Measurements from ENCODE around the gene CYP51A1.

Gene CYP51A1

DNA sequence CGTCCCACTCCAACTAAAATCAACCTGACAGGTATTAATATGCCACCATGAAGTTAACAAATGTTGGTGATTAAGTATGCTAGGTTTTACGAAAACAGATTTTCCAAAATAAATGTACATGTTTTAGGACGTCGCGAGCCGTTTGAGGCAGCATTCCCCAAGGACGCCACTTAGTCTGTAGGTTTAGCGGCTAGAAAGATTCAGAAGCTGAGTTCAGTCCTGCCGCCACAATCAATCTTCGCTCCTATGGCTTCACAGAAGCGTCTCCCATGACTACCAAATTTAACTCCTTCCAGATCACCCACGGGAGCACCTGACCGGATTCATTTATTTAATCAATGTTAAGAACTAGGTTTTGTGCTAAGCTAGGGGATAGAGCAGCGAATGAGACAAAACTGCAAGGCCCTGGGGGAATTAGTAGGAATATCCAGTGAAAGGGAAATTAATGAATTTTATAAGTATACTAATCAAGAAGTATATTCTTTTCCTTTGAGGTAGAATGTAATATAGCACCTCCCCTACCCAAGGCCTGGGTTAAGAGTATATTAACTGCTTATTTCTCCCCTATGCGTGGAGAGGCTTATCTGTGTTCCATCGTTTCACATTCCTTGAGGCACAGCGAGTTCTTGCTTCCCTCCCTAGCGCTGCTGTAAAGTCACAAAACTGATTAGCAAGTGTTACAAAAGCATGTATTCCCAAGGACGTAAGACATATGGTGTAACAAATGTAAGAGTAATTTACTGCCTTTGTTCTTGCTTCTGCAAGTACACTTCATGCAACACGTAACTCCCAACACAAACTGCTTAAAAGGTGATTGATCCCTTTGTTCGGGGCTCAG, 994 bp upstream of the CYP51A1 start:
- peak overlapping the region; percentile 88 for H3K4me3 ChIP-seq (ENCODE audit: low read length)
- DNase-seq (ENCODE audit: low read depth): peak; percentile 8
- TF ChIP-seq, protein P1, sequence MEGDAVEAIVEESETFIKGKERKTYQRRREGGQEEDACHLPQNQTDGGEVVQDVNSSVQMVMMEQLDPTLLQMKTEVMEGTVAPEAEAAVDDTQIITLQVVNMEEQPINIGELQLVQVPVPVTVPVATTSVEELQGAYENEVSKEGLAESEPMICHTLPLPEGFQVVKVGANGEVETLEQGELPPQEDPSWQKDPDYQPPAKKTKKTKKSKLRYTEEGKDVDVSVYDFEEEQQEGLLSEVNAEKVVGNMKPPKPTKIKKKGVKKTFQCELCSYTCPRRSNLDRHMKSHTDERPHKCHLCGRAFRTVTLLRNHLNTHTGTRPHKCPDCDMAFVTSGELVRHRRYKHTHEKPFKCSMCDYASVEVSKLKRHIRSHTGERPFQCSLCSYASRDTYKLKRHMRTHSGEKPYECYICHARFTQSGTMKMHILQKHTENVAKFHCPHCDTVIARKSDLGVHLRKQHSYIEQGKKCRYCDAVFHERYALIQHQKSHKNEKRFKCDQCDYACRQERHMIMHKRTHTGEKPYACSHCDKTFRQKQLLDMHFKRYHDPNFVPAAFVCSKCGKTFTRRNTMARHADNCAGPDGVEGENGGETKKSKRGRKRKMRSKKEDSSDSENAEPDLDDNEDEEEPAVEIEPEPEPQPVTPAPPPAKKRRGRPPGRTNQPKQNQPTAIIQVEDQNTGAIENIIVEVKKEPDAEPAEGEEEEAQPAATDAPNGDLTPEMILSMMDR (conservative IDR thresholded peaks at IDR 0.05; ENCODE audit: low read length): no peak

DNA sequence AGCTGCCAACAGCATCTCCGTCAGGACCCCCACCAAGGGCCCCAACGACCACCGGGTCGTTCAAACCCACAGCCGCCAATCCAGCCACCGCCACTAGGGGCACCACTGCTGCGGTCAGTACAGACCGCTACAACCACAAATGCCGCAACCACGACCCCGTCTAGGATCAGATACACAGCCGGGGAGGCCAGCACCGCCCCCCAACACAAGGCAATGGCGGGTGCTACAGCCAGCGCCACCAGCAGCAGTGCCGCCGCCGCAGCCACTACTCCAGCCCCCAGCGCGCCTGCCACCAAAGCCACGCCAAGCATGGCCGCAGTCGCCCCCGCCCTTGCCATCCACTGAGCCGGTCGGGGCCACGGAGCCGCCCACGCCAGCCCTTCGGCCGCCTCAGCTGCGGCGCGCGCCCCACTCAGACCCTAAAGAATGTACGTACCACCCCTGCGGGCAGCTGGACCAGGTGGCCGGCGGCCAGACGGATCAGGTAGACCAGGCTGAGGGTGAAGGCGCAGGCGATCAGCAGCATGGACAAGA, 473 bp downstream of the CYP51A1 start:
- TF ChIP-seq, protein P1 (conservative IDR thresholded peaks at IDR 0.05; ENCODE audit: low read length): peak; percentile 72
- peak overlapping the region; percentile 88 for H3K4me3 ChIP-seq (ENCODE audit: low read length)
- DNase-seq (ENCODE audit: low read depth): peak; percentile 38

DNA sequence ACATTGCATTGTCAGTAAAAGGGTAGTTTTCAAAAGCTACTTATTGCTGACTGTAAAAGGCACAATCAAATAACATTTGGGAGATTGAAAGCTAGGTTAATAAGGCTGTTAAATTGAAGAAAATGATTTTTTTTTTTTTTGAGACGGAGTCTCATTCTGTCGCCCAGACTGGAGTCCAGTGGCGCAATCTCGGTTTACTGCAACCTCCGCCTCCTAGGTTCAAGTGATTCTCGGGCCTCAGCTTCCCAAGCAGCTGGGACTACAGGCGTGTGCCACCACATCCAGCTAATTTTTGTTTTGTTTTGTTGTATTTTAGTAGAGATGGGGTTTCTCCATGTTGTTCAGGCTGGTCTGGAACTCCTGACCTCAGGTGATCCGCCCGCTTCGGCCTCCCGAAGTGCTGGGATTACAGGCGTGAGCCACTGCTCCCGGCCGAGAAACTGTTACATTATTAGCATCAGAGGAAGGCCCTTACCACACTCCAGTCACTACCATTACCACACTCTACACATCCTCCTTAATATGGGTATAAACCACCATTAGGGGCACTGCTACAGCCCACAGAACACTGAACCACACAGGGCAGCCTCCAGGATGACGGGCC, 1.0 kb downstream of the CYP51A1 start:
- peak; percentile 40 for DNase-seq (ENCODE audit: low read depth)
- peak overlapping the region; percentile 88 for H3K4me3 ChIP-seq (ENCODE audit: low read length)
- TF ChIP-seq, protein P1 (conservative IDR thresholded peaks at IDR 0.05; ENCODE audit: low read length): no peak

DNA sequence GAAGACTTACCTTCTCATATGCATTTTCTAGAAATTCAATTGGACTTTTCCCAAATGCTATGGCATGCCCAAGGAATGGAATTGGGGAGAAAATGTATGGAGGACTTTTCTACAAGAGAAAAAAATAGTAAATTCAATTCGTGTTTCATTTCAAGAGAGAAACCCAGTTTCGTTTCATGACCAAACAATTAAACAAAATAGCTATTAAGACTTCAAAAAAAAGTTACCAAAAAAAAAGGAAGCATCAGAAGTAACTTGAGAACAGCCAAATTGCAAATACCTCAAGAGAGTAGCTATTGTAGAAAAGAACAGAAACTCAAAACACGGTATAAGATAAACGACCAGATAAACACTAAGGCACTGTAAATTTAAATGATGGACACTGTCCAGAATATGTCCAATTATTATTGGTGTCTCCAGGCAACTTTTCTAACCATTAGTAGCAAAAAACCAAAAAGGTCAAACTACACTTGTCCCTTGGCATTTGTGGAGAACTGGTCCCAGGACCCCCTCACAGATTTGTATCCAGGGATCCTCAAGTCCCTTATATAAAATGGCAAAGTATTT, 2.4 kb downstream of the CYP51A1 start:
- DNase-seq (ENCODE audit: low read depth): no peak
- no peak overlapping the region for H3K4me3 ChIP-seq (ENCODE audit: low read length)
- TF ChIP-seq, protein P1 (conservative IDR thresholded peaks at IDR 0.05; ENCODE audit: low read length): no peak

DNA sequence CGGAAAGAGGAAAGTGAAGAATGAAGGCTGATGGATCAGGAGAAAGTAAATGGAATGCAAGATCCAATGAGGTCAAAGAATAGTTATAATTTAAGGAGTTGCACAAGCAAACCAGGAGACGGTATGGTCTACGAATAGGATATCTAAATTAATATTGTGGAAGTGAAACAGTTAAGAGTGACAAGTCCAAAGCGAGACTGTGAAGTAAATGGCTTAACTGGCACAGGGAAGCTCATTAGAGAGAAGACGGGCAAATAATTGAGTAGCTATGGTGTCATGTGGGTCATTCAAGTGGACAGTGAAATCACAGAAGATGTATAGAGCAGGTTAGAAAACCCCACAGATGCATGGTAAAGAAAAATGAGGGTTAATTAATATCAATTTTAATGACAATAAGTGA, 3.2 kb downstream of the CYP51A1 start:
- DNase-seq (ENCODE audit: low read depth): no peak
- TF ChIP-seq, protein P1 (conservative IDR thresholded peaks at IDR 0.05; ENCODE audit: low read length): no peak
- no peak overlapping the region for H3K4me3 ChIP-seq (ENCODE audit: low read length)

DNA sequence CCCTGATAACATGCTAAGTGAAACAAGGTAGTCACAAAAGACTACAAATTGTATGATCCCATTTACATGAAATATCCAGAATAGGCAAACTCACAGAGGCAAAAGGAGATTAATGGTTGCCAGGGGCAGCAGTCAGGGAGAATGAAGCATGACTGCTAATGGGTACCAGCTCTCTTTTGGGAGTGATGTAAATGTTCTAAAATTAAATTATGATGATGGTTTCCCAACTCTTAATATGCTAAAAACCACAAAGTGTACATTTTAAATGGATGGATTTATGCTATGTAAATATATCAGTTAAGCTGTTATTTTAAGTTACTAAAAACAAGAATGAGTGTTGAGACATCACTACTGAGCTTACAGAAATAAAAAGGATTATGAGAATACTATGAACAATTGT, 12.6 kb downstream of the CYP51A1 start:
- TF ChIP-seq, protein P1 (conservative IDR thresholded peaks at IDR 0.05; ENCODE audit: low read length): no peak
- no peak overlapping the region for H3K4me3 ChIP-seq (ENCODE audit: low read length)
- no peak for DNase-seq (ENCODE audit: low read depth)

Measured in AG10803 (cell line).